Activated CD8-positive, alpha-beta T cell treated with anti-CD3 and anti-CD28 coated beads, Interleukin-2, amount 10 ng/mL, durations not matched to agents 7 days and 5 days (primary cell): ENCODE data around the gene WASF1. TPM values are rescaled to one million over a fixed set of nuclear protein-coding genes. Genes with fewer than 3 reads are reported as not detected.

ENCODE experiments used
- ATAC-seq: fragments of 150-1000 bp; cut with Tn5 transposase; one replicate; pipeline ENCODE4 v1.10.0; 2021; ENCODE audit warnings: moderate library complexity
- CTCF ChIA-PET: fragments of 350-600 bp; sonication (Branson Sonifier 250); formaldehyde crosslinking; loops from one replicate; lab custom pipeline; 2021; ENCODE audit warnings: antibody characterized with exemption; lab: Charles Lee
- POLR2A ChIA-PET: fragments of 350-600 bp; sonication (Branson Sonifier 250); formaldehyde crosslinking; loops from one replicate; lab custom pipeline; 2021; ENCODE audit warnings: antibody characterized with exemption; lab: Charles Lee
- DNase-seq: peaks from one replicate; pipeline ENCODE4 v3.0.0-alpha.2; 2020
- H3K27ac Mint-ChIP-seq: one replicate; pipeline ENCODE4 v1.8.0; 2021; ENCODE audit warnings: mild to moderate bottlenecking, mixed read lengths
- H3K27me3 Mint-ChIP-seq: one replicate; pipeline ENCODE4 v1.8.0; 2021; ENCODE audit warnings: low read depth, mixed read lengths
- H3K36me3 Mint-ChIP-seq: one replicate; pipeline ENCODE4 v1.8.0; 2021; ENCODE audit warnings: low read depth, mixed read lengths
- H3K4me1 Mint-ChIP-seq: one replicate; pipeline ENCODE4 v1.8.0; 2021; ENCODE audit warnings: low read depth, mixed read lengths
- H3K4me3 Mint-ChIP-seq: one replicate; pipeline ENCODE4 v1.8.0; 2021; ENCODE audit warnings: mild to moderate bottlenecking, mixed read lengths
- H3K9me3 Mint-ChIP-seq: one replicate; pipeline ENCODE4 v1.8.0; 2022; ENCODE audit warnings: mixed read lengths; ENCODE audit not compliant: insufficient read depth
- total RNA-seq, 2 experiments: library from RNA; stranded (reverse); gene quantifications; one replicate each; pipeline ENCODE4 v1.2.3, GENCODE V29; 2021

Gene WASF1
- total RNA-seq, 2 experiments from 2014 or later, result 0.50 to 0.76 TPM

DNA sequence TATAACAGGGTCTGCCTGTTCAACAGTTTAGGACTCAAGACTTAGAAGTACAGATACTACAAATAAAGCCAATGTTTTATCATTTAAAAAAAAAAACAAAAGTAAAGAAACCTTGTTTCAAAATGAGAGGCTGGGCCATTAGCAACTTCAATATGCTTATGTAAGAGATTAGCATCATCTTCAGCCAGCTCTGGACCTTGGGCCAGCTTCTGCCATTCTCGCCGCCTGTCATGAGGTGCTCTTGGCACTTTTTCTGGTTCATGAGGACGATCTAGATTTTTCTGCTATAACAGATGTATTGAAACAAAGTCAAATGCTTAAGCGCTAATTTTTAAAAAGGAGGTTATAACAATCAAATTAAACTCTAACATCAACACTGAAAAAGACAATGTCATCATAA lies 74.2 kb downstream of the WASF1 start:
- no peak for DNase-seq
- ChIA-PET POLR2A (no interaction called here), CTCF (interaction anchor here (1.0 kb wide), 1 partner anchor 16 kb away, joined by 3 read pairs; no protein-coding TSS in a partner anchor)
- Mint-ChIP-seq H3K9me3 (no peaks in the 10 kb centered on the region), H3K4me3 (no peak overlapping the region), H3K27me3 (no peaks in the 10 kb centered on the region), H3K36me3 (no peaks in the 10 kb centered on the region), H3K27ac (no peak overlapping the region), H3K4me1 (no peaks in the 10 kb centered on the region)
- no peak for ATAC-seq

DNA sequence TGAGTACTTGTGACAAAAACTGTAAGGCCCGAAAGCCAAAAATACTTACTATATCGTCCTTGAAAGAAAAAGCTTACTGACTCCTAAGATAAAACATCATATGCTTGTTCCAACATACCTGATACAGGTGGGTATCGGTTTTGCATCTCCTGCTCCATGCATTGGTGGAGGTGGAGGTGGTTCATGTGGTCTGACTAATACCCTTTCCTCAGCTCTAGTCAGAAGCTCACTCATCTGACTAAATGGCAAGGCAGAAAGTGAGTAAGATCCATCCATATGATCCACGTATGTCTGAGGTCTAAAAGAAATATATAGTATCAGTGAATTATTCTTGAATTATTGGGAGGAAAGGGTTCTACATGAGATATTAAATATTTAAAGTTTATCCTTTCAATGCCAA lies 76.2 kb downstream of the WASF1 start:
- POLR2A ChIA-PET, result no interaction called here
- no peak for ATAC-seq
- no peak for DNase-seq
- H3K4me1 Mint-ChIP-seq, result no peaks in the 10 kb centered on the region
- CTCF ChIA-PET, result interaction anchor here (0.9 kb wide), 1 partner anchor 64 kb away, joined by 3 read pairs; no protein-coding TSS in a partner anchor
- H3K27ac Mint-ChIP-seq, result no peak overlapping the region
- no peak overlapping the region for H3K4me3 Mint-ChIP-seq
- H3K9me3 Mint-ChIP-seq, result no peaks in the 10 kb centered on the region
- no peaks in the 10 kb centered on the region for H3K27me3 Mint-ChIP-seq
- no peaks in the 10 kb centered on the region for H3K36me3 Mint-ChIP-seq

DNA sequence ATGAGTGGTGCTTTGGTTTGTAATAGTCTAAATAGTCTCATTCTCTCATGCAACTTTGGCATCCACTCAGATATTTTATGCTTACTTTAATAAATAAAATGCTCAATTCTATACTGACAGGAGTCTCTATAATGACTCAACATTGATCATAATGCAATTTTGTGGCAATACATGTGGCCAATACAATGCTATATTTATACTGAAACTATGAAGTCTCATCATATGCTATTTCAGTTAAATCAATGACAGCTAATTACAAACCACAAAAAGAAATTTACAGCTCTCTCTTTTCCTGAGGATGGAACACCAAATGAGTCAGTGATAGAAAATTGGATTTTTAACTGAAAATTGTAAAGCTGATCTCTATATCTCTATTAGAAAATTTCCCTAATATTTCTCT lies 77.1 kb downstream of the WASF1 start:
- no peak for DNase-seq
- no peak for ATAC-seq

DNA sequence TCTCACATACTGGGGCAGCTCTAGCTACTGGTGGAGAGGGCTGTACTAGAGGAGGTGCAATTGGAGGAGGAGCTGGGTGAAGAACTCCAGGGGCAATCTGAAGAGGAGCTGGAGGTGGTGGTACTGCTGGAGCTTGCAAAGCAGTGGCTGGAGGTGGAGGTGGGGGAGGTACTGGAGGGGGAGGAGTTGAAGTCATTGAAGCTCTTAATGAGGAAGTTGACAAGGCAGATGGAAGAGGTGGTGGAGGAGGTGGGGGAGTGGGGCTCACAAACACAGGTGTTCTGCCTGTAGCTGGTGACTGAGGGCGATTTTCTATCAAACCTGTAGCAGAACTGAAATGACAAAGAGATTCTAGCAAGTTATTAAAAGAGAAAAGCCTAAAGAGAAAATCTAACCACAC lies 77.6 kb downstream of the WASF1 start:
- ChIA-PET CTCF (no interaction called here), POLR2A (no interaction called here)
- Mint-ChIP-seq H3K4me1 (no peaks in the 10 kb centered on the region), H3K27me3 (no peaks in the 10 kb centered on the region), H3K27ac (no peak overlapping the region), H3K4me3 (no peak overlapping the region), H3K9me3 (no peaks in the 10 kb centered on the region), H3K36me3 (no peaks in the 10 kb centered on the region)
- ATAC-seq (no peak), DNase-seq (no peak)

More for the DNA sequence above, 77.1 kb downstream of the WASF1 start:
- Mint-ChIP-seq H3K4me1 (no peaks in the 10 kb centered on the region), H3K9me3 (no peaks in the 10 kb centered on the region), H3K27me3 (no peaks in the 10 kb centered on the region), H3K4me3 (no peak overlapping the region), H3K27ac (no peak overlapping the region), H3K36me3 (no peaks in the 10 kb centered on the region)
- ChIA-PET CTCF (no interaction called here), POLR2A (no interaction called here)

DNA sequence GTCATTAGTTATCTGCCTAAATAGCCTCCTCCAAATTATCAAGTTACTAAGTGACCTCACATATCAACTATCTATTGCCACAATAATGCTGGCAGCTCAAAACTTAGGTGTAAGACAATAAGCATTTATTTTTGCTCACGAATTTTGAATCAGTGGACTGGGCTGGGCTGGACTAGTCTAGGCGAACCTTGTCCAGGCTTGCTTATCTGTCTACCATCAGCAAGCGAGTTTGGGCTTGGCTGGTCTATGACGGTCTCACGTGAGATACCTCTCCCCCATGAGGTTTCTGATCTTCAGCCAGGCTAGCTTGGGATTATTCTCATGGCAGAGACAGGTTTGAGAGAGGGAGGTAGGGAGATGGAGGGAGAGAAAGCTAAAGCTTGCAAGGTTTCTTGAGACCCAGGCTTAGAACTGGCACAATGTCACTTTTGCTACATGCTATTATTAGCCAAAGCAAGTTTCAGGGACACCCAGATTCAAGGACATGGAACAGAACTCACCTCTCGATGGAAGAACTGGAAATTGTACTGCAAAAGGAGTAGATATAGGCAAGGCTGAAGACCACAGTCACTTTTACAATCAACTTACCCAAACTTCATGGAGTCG lies 80.9 kb downstream of the WASF1 start:
- Mint-ChIP-seq H3K27ac (no peak overlapping the region), H3K9me3 (no peaks in the 10 kb centered on the region), H3K4me1 (no peaks in the 10 kb centered on the region), H3K4me3 (no peak overlapping the region), H3K27me3 (peaks cover 5% of the 10 kb centered on the region), H3K36me3 (no peaks in the 10 kb centered on the region)
- CTCF ChIA-PET, result no interaction called here
- DNase-seq, result no peak
- ATAC-seq, result no peak
- POLR2A ChIA-PET, result no interaction called here

DNA sequence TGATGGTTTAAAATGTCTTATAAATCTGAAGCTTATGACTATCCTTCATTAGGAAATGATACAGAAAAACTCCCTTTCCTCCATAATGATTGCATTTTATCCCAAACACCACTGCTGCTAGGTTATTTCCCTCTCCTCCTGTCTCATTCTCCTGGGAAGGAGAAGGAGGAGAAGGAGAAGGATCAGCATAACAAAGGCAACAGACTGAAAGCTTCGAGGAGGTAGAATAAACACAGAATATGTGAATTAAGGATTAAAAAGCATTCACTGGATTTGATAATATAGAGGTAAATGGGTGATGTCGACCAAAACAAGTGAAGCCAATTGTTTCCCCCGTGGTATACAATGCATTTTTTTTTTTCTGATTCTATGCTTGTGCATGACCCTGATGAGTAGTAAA lies 82.0 kb downstream of the WASF1 start:
- Mint-ChIP-seq H3K4me3 (no peak overlapping the region), H3K4me1 (no peaks in the 10 kb centered on the region), H3K27ac (no peak overlapping the region), H3K27me3 (peaks cover 8% of the 10 kb centered on the region), H3K9me3 (no peaks in the 10 kb centered on the region), H3K36me3 (no peaks in the 10 kb centered on the region)
- no peak for DNase-seq
- no peak for ATAC-seq
- POLR2A ChIA-PET, result no interaction called here
- CTCF ChIA-PET, result interaction anchor here (2.5 kb wide), 1 partner anchor 58 kb away, joined by 5 read pairs; no protein-coding TSS in a partner anchor

DNA sequence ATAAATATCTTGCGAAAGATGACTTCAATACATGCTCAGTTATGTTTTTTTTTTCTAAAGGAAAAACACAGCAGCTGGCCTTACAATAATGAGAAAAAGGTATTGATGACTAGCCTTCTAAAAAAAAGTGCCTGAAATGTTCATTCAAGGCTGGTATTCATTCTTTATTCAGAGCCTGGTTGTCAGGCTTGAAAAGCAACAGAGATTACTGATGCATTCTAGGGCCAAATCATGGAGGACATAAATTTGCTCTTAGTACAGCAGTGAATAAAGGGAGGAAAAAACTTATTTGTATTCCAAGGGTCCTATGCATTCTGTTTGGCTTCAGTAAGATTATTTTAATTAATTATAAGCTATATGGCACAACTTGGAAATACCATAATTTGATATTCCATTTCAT lies 83.5 kb downstream of the WASF1 start:
- ChIA-PET POLR2A (no interaction called here), CTCF (interaction anchor here (2.5 kb wide), 1 partner anchor 57 kb away, joined by 5 read pairs; no protein-coding TSS in a partner anchor)
- Mint-ChIP-seq H3K27ac (no peak overlapping the region), H3K27me3 (peaks cover 15% of the 10 kb centered on the region), H3K4me3 (no peak overlapping the region), H3K4me1 (no peaks in the 10 kb centered on the region), H3K36me3 (no peaks in the 10 kb centered on the region), H3K9me3 (no peaks in the 10 kb centered on the region)
- ATAC-seq, result no peak
- no peak for DNase-seq

DNA sequence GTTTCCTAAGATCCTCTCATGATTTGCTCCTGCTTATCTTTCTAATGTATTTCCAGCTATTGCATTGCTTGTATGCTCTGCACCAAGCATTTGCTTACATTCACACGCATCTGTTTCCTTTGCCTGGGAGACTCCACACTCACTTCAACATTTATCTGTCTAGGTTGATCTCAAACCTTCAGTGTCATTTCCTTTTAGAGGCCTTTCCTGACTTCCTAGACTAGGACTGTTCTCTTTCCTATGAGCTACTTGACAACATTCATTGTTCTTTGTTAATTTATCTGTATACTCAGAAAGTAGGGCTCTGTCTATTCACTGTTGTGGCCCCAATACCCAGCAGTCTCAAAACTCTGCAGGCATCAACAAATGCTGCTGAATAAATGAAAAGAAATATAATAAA lies 84.4 kb downstream of the WASF1 start:
- H3K4me1 Mint-ChIP-seq, result no peaks in the 10 kb centered on the region
- ATAC-seq, result no peak
- no peak overlapping the region for H3K4me3 Mint-ChIP-seq
- POLR2A ChIA-PET, result no interaction called here
- H3K36me3 Mint-ChIP-seq, result no peaks in the 10 kb centered on the region
- DNase-seq, result no peak
- no peaks in the 10 kb centered on the region for H3K9me3 Mint-ChIP-seq
- CTCF ChIA-PET, result interaction anchor here (2.5 kb wide), 1 partner anchor 56 kb away, joined by 5 read pairs; no protein-coding TSS in a partner anchor
- H3K27ac Mint-ChIP-seq, result no peak overlapping the region
- H3K27me3 Mint-ChIP-seq, result peaks cover 15% of the 10 kb centered on the region

DNA sequence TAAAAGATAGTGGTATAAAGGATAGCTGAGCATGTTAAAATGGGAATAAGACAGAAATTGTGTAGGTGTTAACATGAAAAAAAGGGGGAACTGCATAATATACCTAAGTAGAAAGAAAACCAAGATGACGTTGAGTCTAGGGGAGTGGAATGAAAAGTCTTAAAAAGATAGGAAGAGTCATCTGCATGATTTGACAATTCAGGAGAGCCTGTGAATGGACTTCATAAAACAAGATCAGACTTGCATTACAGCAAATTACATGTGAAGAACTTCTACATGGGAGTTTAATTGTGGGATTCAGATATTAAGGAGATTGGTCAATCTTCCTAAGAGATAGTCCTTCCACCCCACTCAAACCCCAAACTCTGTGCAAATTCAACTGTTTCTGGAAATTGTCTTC lies 85.5 kb downstream of the WASF1 start:
- Mint-ChIP-seq H3K4me1 (no peaks in the 10 kb centered on the region), H3K27me3 (peaks cover 18% of the 10 kb centered on the region), H3K36me3 (no peaks in the 10 kb centered on the region), H3K4me3 (no peak overlapping the region), H3K9me3 (no peaks in the 10 kb centered on the region), H3K27ac (no peak overlapping the region)
- ATAC-seq (no peak), DNase-seq (no peak)
- POLR2A ChIA-PET, result no interaction called here
- CTCF ChIA-PET, result no interaction called here

DNA sequence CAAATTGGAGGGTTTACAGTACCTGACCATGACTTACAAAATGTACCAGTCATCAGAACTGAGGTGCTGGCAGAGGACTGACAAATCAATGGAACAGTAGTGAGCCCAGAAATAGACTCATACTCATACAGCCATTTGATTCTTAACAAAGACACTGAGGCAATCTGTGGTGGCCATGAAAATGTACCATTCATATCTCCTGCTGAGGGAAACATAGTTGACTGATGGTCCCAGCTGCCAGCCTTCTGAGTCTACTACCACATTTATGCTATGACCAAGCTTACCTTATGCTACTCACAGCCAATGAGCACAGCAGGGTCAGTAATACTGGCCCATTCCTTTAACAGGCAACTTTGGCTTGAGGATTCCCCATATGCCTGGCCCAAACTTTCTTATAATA lies 88.6 kb downstream of the WASF1 start:
- Mint-ChIP-seq H3K4me3 (no peak overlapping the region), H3K27ac (no peak overlapping the region), H3K36me3 (no peaks in the 10 kb centered on the region), H3K4me1 (no peaks in the 10 kb centered on the region), H3K9me3 (no peaks in the 10 kb centered on the region), H3K27me3 (peaks cover 20% of the 10 kb centered on the region)
- ATAC-seq, result no peak
- DNase-seq, result no peak
- POLR2A ChIA-PET, result no interaction called here
- CTCF ChIA-PET, result no interaction called here

DNA sequence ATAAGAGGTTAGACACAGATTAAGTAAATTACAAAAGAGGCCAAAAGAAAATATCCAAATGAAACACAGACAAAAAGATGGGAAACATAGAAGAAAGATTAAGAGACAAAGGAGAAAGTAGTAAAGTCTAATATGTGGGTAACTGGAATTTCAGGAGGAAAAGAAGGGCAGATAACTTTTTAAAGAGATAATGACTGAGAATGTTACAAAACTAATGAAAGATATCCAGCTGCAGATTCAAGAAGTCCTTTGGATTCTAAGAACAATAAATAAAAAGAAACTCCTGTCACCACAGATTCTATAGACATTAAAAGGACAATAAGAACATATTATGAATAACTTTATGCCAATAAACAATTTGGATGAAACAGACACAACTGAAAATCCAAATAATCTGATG lies 90.1 kb downstream of the WASF1 start:
- CTCF ChIA-PET, result interaction anchor here (0.7 to 1.0 kb wide), 2 partner anchors 16 to 17 kb away, joined by 3 read pairs; no protein-coding TSS in a partner anchor
- H3K9me3 Mint-ChIP-seq, result no peaks in the 10 kb centered on the region
- no peaks in the 10 kb centered on the region for H3K36me3 Mint-ChIP-seq
- no peak for ATAC-seq
- POLR2A ChIA-PET, result no interaction called here
- H3K27me3 Mint-ChIP-seq, result peaks cover 19% of the 10 kb centered on the region
- no peak overlapping the region for H3K4me3 Mint-ChIP-seq
- no peak overlapping the region for H3K27ac Mint-ChIP-seq
- H3K4me1 Mint-ChIP-seq, result no peaks in the 10 kb centered on the region
- DNase-seq, result no peak

DNA sequence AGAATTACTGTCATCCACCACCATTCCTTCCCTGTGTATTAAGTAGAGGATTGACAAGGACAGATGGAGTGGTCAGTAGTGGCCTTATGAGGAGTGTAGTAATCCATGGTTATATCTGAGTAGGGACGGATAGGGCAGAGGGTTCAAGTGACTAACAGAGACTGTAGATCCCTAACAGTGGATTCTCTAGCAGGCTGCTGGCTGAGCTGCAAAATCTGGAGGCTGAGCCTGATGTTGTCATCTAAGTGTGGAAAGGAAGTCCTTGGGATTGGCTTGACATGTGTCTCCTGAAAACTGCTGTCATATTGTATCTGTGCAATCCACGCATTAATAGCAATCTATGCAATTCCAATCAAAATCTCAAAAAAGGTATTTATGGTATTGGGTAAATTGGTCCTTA lies 94.2 kb downstream of the WASF1 start:
- no peak for ATAC-seq
- H3K4me3 Mint-ChIP-seq, result no peak overlapping the region
- POLR2A ChIA-PET, result no interaction called here
- H3K27me3 Mint-ChIP-seq, result peaks cover 18% of the 10 kb centered on the region
- CTCF ChIA-PET, result no interaction called here
- H3K4me1 Mint-ChIP-seq, result no peaks in the 10 kb centered on the region
- DNase-seq, result no peak
- H3K9me3 Mint-ChIP-seq, result no peaks in the 10 kb centered on the region
- no peak overlapping the region for H3K27ac Mint-ChIP-seq
- H3K36me3 Mint-ChIP-seq, result no peaks in the 10 kb centered on the region
